Activated T-cell treated with anti-CD3 and anti-CD28 coated beads, Interleukin-2, amount 50 U/mL, for 72 hours (primary cell): Measurements from ENCODE around the gene AFF2. TPM values are rescaled to one million over a fixed set of nuclear protein-coding genes. Genes with fewer than 3 reads are reported as not detected.

Experiments used
- ATAC-seq, 2 donors: fragments of 150-1000 bp; cut with Tn5 transposase; replicated peaks in 1 of 2; 2 replicates each; pipeline ENCODE4 v1.10.0; 2021; ENCODE audit warnings: moderate library complexity in 2 of 2, mild to moderate bottlenecking in 1 of 2
- DNase-seq, 2 donors: peaks; one replicate each; pipeline ENCODE4 v3.0.0; 2021 to 2022; ENCODE audit warnings: mixed read lengths in 1 of 2
- H3K27ac Mint-ChIP-seq: one replicate; pipeline ENCODE4 v1.8.0; 2022; ENCODE audit warnings: mild to moderate bottlenecking, moderate library complexity, mixed read lengths
- H3K27me3 Mint-ChIP-seq: one replicate; pipeline ENCODE4 v1.8.0; 2022; ENCODE audit warnings: low read depth, mixed read lengths
- H3K36me3 Mint-ChIP-seq, 2 donors: one replicate each; pipeline ENCODE4 v1.8.0; 2022; ENCODE audit warnings: mixed read lengths in 2 of 2, mild to moderate bottlenecking in 1 of 2; ENCODE audit not compliant: insufficient read depth in 2 of 2
- H3K4me1 Mint-ChIP-seq: one replicate; pipeline ENCODE4 v1.8.0; 2022; ENCODE audit warnings: low read depth, mixed read lengths
- H3K4me3 Mint-ChIP-seq, 2 donors: one replicate each; pipeline ENCODE4 v1.8.0; 2022; ENCODE audit warnings: mild to moderate bottlenecking in 2 of 2, mixed read lengths in 2 of 2, moderate library complexity in 2 of 2
- H3K9me3 Mint-ChIP-seq, 2 donors: one replicate each; pipeline ENCODE4 v1.8.0; 2022; ENCODE audit warnings: mixed read lengths in 2 of 2
- total RNA-seq, 2 donors: library from RNA; stranded (reverse); gene quantifications; one replicate each; pipeline ENCODE4 v1.2.3, GENCODE V29; 2022

Gene AFF2
- total RNA-seq, 2 donors from 2014 or later = 1.4 to 2.8 TPM

- H3K27ac Mint-ChIP-seq = no peak overlapping the region
- DNase-seq (no peak), ATAC-seq (no peak)
- peaks cover 2 to 3% of the 10 kb centered on the region in 2 donors for H3K9me3 Mint-ChIP-seq
- H3K27me3 Mint-ChIP-seq = peaks cover 14% of the 10 kb centered on the region
- no peaks in the 10 kb centered on the region for H3K36me3 Mint-ChIP-seq
- H3K4me1 Mint-ChIP-seq = no peaks in the 10 kb centered on the region
- no peak overlapping the region for H3K4me3 Mint-ChIP-seq
Measured at GRCh38 chrX:148695255-148695654, 194.8 kb downstream of the AFF2 start.

DNA sequence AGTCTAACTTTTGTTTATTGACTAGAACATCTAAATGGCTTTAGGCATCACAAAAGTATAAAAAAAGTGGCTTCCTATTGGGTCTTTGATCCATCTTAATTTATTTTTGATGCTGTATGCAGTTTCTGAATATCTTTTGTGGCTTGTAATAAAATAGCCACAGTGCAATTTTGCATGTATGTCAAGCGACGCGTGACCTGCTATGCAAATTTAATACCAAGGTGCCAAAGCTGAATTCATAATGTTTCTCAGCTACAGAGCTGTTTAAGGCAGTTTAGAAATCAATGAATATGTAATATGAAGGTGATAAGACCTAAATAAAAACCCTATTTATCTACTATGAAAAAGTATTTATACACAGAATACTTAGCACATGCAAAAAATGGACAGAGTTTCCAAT, 197.8 kb downstream of the AFF2 start:
- Mint-ChIP-seq H3K4me1 (no peaks in the 10 kb centered on the region), H3K9me3 (peaks cover 0 to 3% of the 10 kb centered on the region in 2 donors), H3K27ac (no peak overlapping the region), H3K27me3 (peaks cover 24% of the 10 kb centered on the region), H3K4me3 (no peak overlapping the region), H3K36me3 (no peaks in the 10 kb centered on the region)
- ATAC-seq = no peak
- DNase-seq = no peak

DNA sequence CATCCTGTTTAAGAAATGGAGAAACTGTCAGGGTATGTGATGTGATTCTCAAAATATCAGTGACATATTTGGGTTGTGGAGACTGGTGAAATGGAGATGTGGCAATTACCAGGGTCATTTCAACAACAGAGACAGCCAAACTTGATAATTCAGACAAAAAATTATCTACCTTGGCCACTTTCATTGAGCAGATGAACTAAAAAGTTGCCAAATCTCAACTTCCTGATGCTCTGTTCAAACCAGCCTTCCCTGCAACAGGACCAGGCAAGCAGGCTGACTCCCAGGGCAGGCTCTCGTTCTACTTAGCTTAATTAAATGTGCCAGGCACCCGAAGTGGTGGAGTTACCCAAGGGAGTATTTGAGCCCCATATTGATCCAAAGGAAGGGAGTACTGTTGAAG, 199.6 kb downstream of the AFF2 start:
- Mint-ChIP-seq H3K36me3 (no peaks in the 10 kb centered on the region), H3K9me3 (no peaks in the 10 kb centered on the region), H3K4me3 (no peak overlapping the region), H3K27me3 (peaks cover 24% of the 10 kb centered on the region), H3K27ac (no peak overlapping the region), H3K4me1 (no peaks in the 10 kb centered on the region)
- DNase-seq (no peak), ATAC-seq (no peak)

- no peak for ATAC-seq
- Mint-ChIP-seq H3K4me3 (no peak overlapping the region), H3K9me3 (no peaks in the 10 kb centered on the region), H3K27ac (no peak overlapping the region), H3K27me3 (no peaks in the 10 kb centered on the region), H3K36me3 (no peaks in the 10 kb centered on the region), H3K4me1 (no peaks in the 10 kb centered on the region)
- no peak for DNase-seq
Measured at GRCh38 chrX:148713981-148714380, 213.6 kb downstream of the AFF2 start.

DNA sequence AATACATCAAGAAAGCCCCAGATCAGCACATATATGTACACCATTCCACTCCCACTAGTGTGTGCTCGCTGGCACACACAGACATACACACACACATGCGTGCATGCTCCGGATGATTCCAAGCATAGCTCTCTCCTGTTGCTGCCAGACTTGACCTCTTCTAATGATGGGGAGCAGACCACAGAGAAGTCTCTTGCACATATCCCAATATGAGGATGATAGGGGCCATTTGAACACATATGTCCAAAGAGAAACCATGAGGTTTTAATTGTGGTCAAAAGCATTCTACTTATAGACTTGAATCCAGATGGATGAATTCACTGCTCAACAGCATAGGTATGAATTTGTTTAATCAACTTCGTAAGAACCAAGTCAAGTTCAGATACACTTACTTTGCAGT, 214.9 kb downstream of the AFF2 start:
- DNase-seq (no peak), ATAC-seq (no peak)
- no peaks in the 10 kb centered on the region for H3K9me3 Mint-ChIP-seq
- no peaks in the 10 kb centered on the region for H3K4me1 Mint-ChIP-seq
- no peaks in the 10 kb centered on the region for H3K27me3 Mint-ChIP-seq
- H3K4me3 Mint-ChIP-seq = no peak overlapping the region
- no peaks in the 10 kb centered on the region for H3K36me3 Mint-ChIP-seq
- no peak overlapping the region for H3K27ac Mint-ChIP-seq

- H3K4me1 Mint-ChIP-seq = no peaks in the 10 kb centered on the region
- no peak overlapping the region for H3K27ac Mint-ChIP-seq
- H3K27me3 Mint-ChIP-seq = peaks cover 3% of the 10 kb centered on the region
- no peak overlapping the region for H3K4me3 Mint-ChIP-seq
- no peaks in the 10 kb centered on the region for H3K36me3 Mint-ChIP-seq
- no peaks in the 10 kb centered on the region for H3K9me3 Mint-ChIP-seq
- no peak for ATAC-seq
- DNase-seq = no peak
Measured at GRCh38 chrX:148722966-148723365, 222.5 kb downstream of the AFF2 start.

GRCh38 chrX:148723551-148723950, 223.1 kb downstream of the AFF2 start:
- H3K27me3 Mint-ChIP-seq = peaks cover 7% of the 10 kb centered on the region
- no peaks in the 10 kb centered on the region for H3K9me3 Mint-ChIP-seq
- H3K27ac Mint-ChIP-seq = no peak overlapping the region
- H3K36me3 Mint-ChIP-seq = no peaks in the 10 kb centered on the region
- no peak overlapping the region for H3K4me3 Mint-ChIP-seq
- no peak for ATAC-seq
- H3K4me1 Mint-ChIP-seq = no peaks in the 10 kb centered on the region
- no peak for DNase-seq

GRCh38 chrX:148728901-148729300, 228.5 kb downstream of the AFF2 start:
- no peak overlapping the region for H3K27ac Mint-ChIP-seq
- no peaks in the 10 kb centered on the region for H3K36me3 Mint-ChIP-seq
- no peak overlapping the region for H3K4me3 Mint-ChIP-seq
- DNase-seq = no peak
- H3K4me1 Mint-ChIP-seq = no peaks in the 10 kb centered on the region
- no peaks in the 10 kb centered on the region for H3K9me3 Mint-ChIP-seq
- H3K27me3 Mint-ChIP-seq = peaks cover 24% of the 10 kb centered on the region
- ATAC-seq = no peak

DNA sequence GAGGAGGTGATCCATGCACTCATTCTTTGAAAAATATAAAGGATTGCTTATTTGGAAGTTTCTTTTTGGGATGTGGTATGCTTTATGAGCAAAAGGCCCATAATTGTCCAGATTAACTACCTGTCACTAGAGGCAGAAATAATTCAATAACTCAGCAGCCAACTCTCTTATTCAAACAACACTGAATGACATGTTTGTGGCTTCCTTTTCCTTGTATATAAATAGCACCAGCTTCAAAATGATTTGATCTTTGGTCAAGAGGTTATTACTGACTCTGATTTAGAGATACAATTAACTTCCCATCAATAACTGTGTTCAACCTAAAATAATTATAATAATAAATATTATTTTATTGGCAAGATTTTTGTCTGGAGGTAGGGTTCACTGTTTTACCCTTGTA, 232.3 kb downstream of the AFF2 start:
- H3K36me3 Mint-ChIP-seq = no peaks in the 10 kb centered on the region
- peaks cover 30% of the 10 kb centered on the region for H3K27me3 Mint-ChIP-seq
- no peak overlapping the region for H3K27ac Mint-ChIP-seq
- no peak overlapping the region for H3K4me3 Mint-ChIP-seq
- ATAC-seq (no peak), DNase-seq (no peak)
- H3K9me3 Mint-ChIP-seq = no peaks in the 10 kb centered on the region
- no peaks in the 10 kb centered on the region for H3K4me1 Mint-ChIP-seq

- DNase-seq (no peak), ATAC-seq (no peak)
- no peak overlapping the region for H3K4me3 Mint-ChIP-seq
- H3K27me3 Mint-ChIP-seq = peaks cover 21% of the 10 kb centered on the region
- peaks cover 0 to 4% of the 10 kb centered on the region in 2 donors for H3K9me3 Mint-ChIP-seq
- H3K4me1 Mint-ChIP-seq = peaks cover 7% of the 10 kb centered on the region
- no peak overlapping the region for H3K27ac Mint-ChIP-seq
- no peaks in the 10 kb centered on the region for H3K36me3 Mint-ChIP-seq
Measured at GRCh38 chrX:148741441-148741840, 241.0 kb downstream of the AFF2 start.

GRCh38 chrX:148755111-148755510, 254.7 kb downstream of the AFF2 start:
- no peak for DNase-seq
- no peak overlapping the region for H3K4me3 Mint-ChIP-seq
- no peak for ATAC-seq
- H3K9me3 Mint-ChIP-seq = no peaks in the 10 kb centered on the region
- no peaks in the 10 kb centered on the region for H3K36me3 Mint-ChIP-seq
- no peaks in the 10 kb centered on the region for H3K4me1 Mint-ChIP-seq
- H3K27me3 Mint-ChIP-seq = peaks cover 11% of the 10 kb centered on the region
- H3K27ac Mint-ChIP-seq = no peak overlapping the region

- no peak overlapping the region for H3K4me3 Mint-ChIP-seq
- ATAC-seq (no peak), DNase-seq (no peak)
- no peaks in the 10 kb centered on the region for H3K9me3 Mint-ChIP-seq
- H3K27me3 Mint-ChIP-seq = no peaks in the 10 kb centered on the region
- H3K4me1 Mint-ChIP-seq = no peaks in the 10 kb centered on the region
- H3K27ac Mint-ChIP-seq = no peak overlapping the region
- H3K36me3 Mint-ChIP-seq = no peaks in the 10 kb centered on the region
Measured at GRCh38 chrX:148763896-148764295, 263.5 kb downstream of the AFF2 start.

- ATAC-seq = no peak
- Mint-ChIP-seq H3K4me1 (no peaks in the 10 kb centered on the region), H3K27me3 (peaks cover 14% of the 10 kb centered on the region), H3K4me3 (no peak overlapping the region), H3K36me3 (no peaks in the 10 kb centered on the region), H3K27ac (no peak overlapping the region), H3K9me3 (no peaks in the 10 kb centered on the region)
- no peak for DNase-seq
Measured at GRCh38 chrX:148768296-148768695, 267.9 kb downstream of the AFF2 start.

GRCh38 chrX:148771440-148771839, 271.0 kb downstream of the AFF2 start:
- ATAC-seq (no peak), DNase-seq (no peak)
- H3K27ac Mint-ChIP-seq = no peak overlapping the region
- no peaks in the 10 kb centered on the region for H3K4me1 Mint-ChIP-seq
- H3K4me3 Mint-ChIP-seq = no peak overlapping the region
- H3K27me3 Mint-ChIP-seq = peaks cover 20% of the 10 kb centered on the region
- H3K36me3 Mint-ChIP-seq = no peaks in the 10 kb centered on the region
- no peaks in the 10 kb centered on the region for H3K9me3 Mint-ChIP-seq
